HG03097 (cell line): ENCODE measurements around the gene SLC25A26.
"Not testable (repeated sequence)": the region's sequence is repeated elsewhere in the genome, so short reads cannot be mapped to it uniquely, and the experiment has no call there.

Source experiments
- ATAC-seq: cut with Tn5 transposase; IDR thresholded peaks from one replicate; pipeline ENCODE4 v1.9.1; 2021; ENCODE audit not compliant: unreplicated experiment, low FRiP score

Gene SLC25A26

GRCh38 chr3:66267031-66267430, 46.2 kb downstream of the SLC25A26 start:
- no peak for ATAC-seq

GRCh38 chr3:66267906-66268305, 47.1 kb downstream of the SLC25A26 start:
- no peak for ATAC-seq

GRCh38 chr3:66268864-66269263, 48.1 kb downstream of the SLC25A26 start:
- ATAC-seq: no peak

GRCh38 chr3:66269411-66269810, 48.6 kb downstream of the SLC25A26 start:
- ATAC-seq: no peak

GRCh38 chr3:66270288-66270687, 49.5 kb downstream of the SLC25A26 start:
- no peak for ATAC-seq

- ATAC-seq: no peak
These were observed 49.9 kb downstream of the SLC25A26 start for GRCh38 chr3:66270701-66271100.

GRCh38 chr3:66271231-66271630, 50.4 kb downstream of the SLC25A26 start:
- ATAC-seq: no peak

GRCh38 chr3:66272016-66272415, 51.2 kb downstream of the SLC25A26 start:
- no peak for ATAC-seq

- not testable (repeated sequence) for ATAC-seq
These were observed 54.0 kb downstream of the SLC25A26 start for GRCh38 chr3:66274837-66275236.

GRCh38 chr3:66276705-66277274, 56.0 kb downstream of the SLC25A26 start:
- ATAC-seq: no peak

GRCh38 chr3:66279168-66279567, 58.4 kb downstream of the SLC25A26 start:
- no peak for ATAC-seq

GRCh38 chr3:66280304-66280703, 59.5 kb downstream of the SLC25A26 start:
- no peak for ATAC-seq

GRCh38 chr3:66291922-66292321, 71.1 kb downstream of the SLC25A26 start:
- ATAC-seq: not testable (repeated sequence)

- no peak for ATAC-seq
These were observed 76.6 kb downstream of the SLC25A26 start for GRCh38 chr3:66297260-66297873.

GRCh38 chr3:66297900-66298299, 77.1 kb downstream of the SLC25A26 start:
- ATAC-seq: no peak

- ATAC-seq: no peak
These were observed 77.8 kb downstream of the SLC25A26 start for GRCh38 chr3:66298591-66298990.

GRCh38 chr3:66299085-66299484, 78.3 kb downstream of the SLC25A26 start:
- ATAC-seq: not testable (repeated sequence)

- no peak for ATAC-seq
These were observed 79.1 kb downstream of the SLC25A26 start for GRCh38 chr3:66299891-66300290.

GRCh38 chr3:66302288-66302687, 81.5 kb downstream of the SLC25A26 start:
- ATAC-seq: peak; percentile 55

- ATAC-seq: no peak
These were observed 82.7 kb downstream of the SLC25A26 start for GRCh38 chr3:66303491-66303901.

GRCh38 chr3:66304293-66304692, 83.5 kb downstream of the SLC25A26 start:
- no peak for ATAC-seq

GRCh38 chr3:66306086-66306485, 85.3 kb downstream of the SLC25A26 start:
- ATAC-seq: not testable (repeated sequence)
